Choroid plexus epithelial cell (primary cell): ENCODE data around the gene MED27.

ENCODE experiments used
- DNase-seq: peaks from one replicate; pipeline ENCODE4 v3.0.0-alpha.2; 2010; ENCODE audit warnings: low read depth
- H3K4me3 ChIP-seq: 2 replicates; pipeline ENCODE4 v1.5.1; 2011; ENCODE audit warnings: low read depth, mild to moderate bottlenecking, control low read depth, low read length, moderate library complexity
- TF ChIP-seq, protein P1 (sequence below): conservative IDR thresholded peaks from 2 replicates; pipeline ENCODE4 v1.5.1; 2011; ENCODE audit warnings: low read depth, mild to moderate bottlenecking, control low read depth, inconsistent platforms, low read length, moderate library complexity

Gene MED27

DNA sequence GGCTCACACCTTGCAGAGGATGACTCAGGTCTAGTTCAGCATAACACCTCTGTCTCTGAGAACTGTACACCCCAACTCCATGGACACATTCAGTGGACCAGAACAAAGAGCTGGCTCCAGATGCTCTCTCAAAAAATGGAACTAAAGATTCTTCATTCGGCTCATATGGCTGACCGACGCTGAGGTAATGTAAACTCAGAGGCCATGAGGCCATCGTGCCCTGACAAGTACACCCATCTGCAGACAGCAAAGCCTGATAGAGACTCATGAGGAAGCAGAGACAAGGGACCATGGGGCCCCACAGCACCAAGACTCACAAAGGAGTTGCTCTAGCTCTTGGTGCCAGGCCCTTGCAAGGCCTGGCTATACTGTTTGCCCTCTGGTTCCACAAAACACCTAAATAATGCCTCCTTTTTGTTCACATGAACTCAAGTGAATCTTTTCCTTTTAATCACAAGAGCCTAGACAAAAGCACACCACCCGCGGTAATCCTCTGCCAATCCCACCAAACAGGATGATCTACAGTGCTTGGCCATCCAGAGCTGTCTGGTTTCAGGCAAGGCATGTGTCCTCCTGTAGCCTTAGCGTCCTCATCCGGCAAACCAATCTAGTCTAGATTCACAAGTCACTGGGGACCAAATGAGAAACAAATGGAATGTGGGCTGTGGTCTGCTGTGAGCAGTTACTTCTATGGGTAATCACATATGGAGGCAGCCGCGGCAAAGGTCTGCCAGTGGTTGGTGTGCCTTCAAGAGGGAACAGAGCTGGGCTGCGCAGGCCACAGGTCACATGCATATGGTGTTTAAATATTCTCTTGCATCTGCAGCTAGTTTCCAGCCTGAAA is 22.7 kb downstream of the MED27 start:
- DNase-seq = no peak
- TF ChIP-seq, protein P1, sequence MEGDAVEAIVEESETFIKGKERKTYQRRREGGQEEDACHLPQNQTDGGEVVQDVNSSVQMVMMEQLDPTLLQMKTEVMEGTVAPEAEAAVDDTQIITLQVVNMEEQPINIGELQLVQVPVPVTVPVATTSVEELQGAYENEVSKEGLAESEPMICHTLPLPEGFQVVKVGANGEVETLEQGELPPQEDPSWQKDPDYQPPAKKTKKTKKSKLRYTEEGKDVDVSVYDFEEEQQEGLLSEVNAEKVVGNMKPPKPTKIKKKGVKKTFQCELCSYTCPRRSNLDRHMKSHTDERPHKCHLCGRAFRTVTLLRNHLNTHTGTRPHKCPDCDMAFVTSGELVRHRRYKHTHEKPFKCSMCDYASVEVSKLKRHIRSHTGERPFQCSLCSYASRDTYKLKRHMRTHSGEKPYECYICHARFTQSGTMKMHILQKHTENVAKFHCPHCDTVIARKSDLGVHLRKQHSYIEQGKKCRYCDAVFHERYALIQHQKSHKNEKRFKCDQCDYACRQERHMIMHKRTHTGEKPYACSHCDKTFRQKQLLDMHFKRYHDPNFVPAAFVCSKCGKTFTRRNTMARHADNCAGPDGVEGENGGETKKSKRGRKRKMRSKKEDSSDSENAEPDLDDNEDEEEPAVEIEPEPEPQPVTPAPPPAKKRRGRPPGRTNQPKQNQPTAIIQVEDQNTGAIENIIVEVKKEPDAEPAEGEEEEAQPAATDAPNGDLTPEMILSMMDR = no peak
- no peak overlapping the region for H3K4me3 ChIP-seq

DNA sequence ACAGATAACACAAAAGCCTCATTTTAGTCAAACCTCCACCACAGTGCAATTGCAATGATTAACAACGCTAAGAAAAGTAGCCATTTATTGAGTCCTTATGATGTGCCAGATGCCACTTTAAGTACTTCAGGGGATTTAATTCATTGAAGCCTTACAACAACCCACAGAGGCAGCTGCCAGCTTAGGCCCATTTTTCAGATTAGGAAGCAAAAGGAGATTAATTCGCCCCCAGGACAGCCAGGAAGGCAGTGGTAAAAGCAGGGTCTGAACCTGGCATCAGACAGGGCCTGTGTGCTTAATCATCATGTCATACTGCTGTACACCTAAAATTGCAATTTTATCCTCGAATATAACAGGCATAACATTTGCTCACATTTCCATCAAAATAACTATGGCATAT is 23.9 kb downstream of the MED27 start:
- TF ChIP-seq, protein P1 = no peak
- no peak for DNase-seq
- no peak overlapping the region for H3K4me3 ChIP-seq

DNA sequence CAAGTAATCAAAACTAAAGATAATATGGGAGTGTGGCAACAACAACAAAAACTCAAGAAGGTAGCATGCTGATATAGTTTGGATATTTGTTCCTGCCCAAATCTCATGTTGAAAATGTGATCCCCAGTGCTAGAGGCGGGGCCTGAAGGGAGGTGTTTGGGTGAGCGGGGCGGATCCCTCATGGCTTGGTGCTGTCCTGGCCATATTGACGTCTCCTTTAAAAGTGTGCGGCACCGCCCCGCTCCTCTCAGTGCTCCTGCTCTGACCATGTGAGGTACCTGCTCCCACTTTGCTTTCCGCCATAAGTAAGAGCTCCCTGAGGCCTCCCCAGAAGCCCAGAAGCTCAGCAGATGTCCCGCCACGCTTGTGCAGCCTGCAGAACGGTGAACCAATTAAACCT is 25.6 kb downstream of the MED27 start:
- DNase-seq = no peak
- H3K4me3 ChIP-seq = no peak overlapping the region
- TF ChIP-seq, protein P1 = no peak

DNA sequence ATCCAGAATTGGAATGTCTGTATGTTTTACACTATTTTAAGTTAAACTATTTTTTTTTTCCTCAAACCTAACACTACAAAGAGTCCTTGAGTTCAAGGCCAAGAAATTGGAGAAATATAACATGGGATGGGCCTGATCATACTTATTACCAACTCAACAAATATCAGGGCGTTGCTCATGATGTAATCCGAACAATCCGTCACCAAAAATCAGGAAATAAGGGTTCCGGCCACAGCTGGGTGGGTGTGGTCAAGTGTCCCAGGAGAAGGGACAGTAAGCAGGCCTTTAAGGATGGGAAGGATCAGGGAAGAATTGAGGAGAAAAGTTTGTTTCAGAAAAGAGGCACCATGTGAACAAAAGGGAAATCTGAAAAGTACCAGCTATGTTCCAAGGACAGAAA is 29.8 kb downstream of the MED27 start:
- H3K4me3 ChIP-seq = no peak overlapping the region
- TF ChIP-seq, protein P1 = no peak
- DNase-seq = no peak

DNA sequence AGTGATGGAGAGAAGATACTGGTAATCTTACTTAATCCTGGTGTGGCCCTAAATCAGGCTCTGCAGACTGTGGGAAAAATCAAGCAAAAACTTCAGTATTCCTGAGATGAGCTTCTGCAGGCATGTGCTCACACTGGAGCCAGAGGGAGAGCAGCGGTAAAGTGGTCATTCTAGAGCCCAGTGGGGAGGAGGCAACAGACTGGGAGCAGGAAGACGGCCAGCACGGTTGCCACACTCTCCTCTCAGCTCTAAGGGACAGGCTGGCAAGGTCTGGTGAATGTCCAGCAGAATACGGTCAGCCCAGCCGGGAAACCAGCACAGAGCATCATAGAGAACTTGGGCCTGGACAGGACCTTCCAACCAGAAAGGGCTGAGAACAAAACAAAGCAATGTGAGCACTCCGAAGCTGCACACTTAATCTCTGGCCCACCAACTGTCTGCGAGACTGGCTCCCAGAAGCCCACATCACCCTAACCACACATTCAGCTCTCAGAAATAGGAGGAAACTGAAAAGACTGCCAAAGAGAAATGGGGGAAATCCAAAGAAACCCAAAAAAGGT is 30.3 kb downstream of the MED27 start:
- TF ChIP-seq, protein P1 = no peak
- no peak for DNase-seq
- no peak overlapping the region for H3K4me3 ChIP-seq

DNA sequence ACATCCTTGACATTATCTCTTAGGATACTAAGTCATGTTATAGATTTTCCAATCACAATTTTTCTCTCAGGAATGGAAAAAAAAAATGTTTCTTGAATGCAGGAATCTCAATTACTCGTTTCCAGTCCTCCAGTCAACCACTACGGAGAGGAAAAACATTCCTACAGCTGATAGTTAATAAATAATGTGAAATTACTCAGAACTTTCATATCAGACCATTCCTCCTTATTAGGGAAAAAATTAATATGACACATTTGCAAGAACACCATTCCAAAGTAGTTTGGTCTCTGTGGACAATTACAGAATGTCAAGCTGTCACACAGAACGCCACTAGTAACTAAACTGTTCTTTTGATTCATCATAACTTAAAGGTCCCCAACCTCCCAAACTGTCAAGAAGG is 31.5 kb downstream of the MED27 start:
- no peak overlapping the region for H3K4me3 ChIP-seq
- no peak for DNase-seq
- TF ChIP-seq, protein P1 = no peak

DNA sequence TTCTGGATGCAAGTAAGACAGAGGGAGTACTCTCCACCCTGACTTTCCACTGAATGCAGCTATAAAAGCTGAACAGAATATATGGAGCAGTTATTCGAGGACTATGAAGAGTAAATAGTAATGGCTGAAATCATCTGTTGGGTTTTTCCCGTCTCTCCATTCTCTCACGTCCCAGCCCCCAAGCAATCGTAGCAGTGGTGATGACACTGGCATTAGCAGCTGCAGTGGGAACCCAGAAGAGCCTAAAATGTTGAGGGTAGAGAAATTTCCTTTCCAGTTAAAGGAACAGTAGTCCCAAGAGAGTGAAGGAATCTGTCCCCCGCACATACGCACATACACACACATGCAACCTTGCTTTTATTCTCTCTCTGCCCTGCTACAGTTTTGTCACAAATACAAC is 33.2 kb downstream of the MED27 start:
- no peak for DNase-seq
- no peak overlapping the region for H3K4me3 ChIP-seq
- TF ChIP-seq, protein P1 = no peak
